NCI-H1105 treated with DMSO at 0.1 percent for 48 hours (cell line): Measurements from ENCODE around the gene COL20A1.
"Not testable (repeated sequence)": the region's sequence is repeated elsewhere in the genome, so short reads cannot be mapped to it uniquely, and the experiment has no call there.

Experiments used
- DNase-seq: peaks from one replicate; lab custom pipeline; 2025; lab: John Stamatoyannopoulos, UW

COL20A1 gene

DNA sequence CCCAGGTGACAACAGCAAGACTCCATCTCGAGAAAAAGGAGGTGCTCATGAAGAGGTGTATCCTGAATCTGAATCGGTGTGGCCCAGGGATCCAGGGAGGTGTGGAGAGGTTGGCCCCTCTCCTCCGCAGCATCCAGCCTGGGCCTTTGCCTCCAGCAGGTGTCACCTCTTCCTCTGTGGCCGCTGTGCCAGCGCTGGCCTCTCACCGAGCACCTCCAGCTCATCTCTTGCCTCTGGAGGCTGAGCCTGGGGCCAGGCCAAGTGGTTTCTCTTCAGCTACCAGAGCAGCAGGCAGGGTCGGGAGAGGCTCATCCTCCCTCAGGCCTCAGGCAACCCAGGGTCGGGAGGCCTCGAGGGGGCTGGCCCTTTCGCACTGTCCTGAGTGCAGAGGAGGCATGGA is 1.2 kb upstream of the COL20A1 start:
- DNase-seq = no peak

DNA sequence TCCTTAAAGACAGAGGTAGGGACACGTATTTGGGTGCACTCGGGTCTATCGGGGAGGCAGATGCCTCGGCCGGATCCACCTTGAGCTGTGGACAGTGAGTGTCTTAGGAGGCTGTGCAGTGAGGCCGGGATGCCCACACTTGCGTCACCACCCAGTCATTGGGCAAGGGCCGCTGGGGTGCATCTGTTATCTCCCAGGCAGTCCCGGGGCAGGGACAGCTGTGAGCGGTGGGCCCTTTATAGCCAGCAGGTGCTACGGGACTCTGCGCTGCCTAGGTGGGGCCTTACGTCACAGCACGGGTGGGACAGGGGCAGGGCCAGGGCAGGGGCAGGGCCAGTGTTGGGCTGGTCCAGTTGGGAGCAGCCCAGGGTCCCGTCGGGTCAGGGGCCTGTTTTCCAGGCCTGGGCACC is 689 bp upstream of the COL20A1 start:
- no peak for DNase-seq

DNA sequence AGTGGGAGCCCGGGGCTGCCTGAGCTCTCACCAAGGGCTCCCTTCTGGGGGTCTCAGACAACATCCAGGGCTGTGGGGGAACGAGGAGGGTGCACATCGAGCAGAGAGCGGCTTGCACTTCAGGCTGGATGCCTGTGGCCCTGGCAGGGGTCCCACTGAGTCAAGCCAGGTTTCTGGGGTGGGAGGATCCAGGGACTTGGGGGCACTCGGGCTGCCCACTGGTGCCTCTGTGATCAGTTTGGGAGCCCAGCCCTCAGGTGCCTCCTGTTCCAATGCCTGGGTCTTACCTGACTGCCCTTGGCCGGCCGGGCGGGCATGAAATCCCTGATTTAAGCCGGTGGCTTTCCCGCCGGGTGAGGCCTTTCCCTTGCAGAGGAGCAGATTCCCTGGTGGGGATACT is 470 bp downstream of the COL20A1 start:
- DNase-seq = no peak

DNA sequence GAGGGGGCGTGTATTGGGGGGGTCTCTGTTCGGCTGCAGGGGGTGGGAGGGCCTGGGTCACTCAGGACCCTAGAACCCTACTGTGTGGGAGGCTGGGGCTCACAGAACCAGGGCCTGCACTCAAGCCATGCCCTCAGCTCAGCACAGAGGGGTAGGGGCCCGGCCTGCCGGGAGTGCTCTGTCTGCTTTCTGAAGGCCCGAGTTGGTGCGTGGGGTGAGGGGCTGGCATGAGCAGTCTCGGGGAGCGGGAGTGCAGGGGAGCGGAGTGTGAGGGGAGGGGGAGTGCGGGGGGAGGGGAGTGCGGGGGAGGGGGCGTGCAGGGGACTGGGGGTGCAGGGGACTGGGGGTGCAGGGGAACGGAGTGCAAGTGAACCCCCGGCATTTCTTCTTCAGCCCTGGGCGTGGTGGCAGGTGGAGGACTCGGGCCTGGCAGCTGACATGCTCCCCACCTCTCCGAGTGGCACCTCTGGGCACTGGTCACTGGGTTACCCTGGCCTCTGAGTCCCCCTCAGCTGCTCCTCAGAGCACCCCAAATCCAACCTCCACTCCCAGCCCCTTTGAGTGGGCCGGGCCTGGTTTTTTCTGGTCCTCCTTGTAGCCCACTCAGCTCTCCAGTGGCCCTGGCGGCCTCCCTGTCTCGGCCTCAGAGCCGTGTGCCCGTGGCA is 1.0 kb downstream of the COL20A1 start:
- no peak for DNase-seq

DNA sequence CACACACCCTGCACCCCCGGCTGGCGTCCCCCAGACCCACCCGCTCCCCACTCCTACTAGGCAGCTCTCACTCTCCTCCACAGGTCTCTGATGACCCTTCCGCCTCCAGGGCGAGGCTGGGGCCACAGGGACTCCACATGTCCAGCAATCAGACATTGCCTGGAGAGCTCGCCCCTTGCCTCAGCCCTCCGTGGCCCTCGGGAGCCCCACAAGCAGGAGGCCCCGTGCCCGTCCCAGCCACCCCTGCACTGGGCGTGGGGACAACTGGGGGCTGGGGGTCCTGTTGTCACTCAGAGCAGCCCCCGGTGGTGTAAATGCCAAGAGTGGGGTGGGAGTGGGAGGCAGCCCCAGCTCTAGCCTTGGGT is 1.5 kb downstream of the COL20A1 start:
- no peak for DNase-seq

DNA sequence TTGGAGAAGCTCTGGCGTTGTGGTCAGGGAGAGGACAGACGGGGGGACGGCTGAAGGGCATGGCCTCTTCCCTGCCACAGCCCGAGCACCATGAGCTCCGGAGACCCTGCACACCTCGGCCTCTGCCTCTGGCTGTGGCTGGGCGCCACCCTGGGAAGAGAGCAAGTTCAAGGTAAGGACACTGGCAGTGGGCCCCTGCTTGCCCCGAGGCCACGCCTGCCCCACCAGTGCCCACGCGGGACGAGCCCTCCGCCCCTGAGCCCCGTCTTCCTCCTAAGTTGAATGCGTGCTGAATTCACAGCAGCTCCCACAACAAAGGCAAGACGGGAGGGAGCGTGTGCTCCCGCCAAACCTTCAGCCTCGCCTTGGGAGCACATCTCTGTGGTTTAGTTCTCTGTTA is 2.0 kb downstream of the COL20A1 start:
- no peak for DNase-seq

DNA sequence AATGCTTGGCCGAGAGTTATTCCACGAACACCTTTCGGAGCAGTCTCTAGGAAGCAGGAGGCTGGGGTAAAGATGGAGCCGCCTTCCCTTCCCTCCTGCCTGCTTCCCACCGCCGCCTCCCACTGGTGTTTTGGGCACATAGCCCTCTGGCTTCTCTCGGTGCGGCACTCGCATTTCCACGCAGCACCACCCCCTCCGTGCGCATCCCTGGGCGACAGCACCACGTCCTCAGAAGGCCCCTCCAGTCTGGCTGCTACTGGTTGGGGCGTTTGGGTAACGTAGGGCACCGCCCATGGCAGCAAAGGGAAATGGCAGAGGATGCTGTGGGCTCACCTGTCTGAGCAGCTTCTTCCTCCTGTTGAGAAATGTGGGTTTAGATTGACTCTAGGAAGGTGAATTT is 2.4 kb downstream of the COL20A1 start:
- DNase-seq = no peak

DNA sequence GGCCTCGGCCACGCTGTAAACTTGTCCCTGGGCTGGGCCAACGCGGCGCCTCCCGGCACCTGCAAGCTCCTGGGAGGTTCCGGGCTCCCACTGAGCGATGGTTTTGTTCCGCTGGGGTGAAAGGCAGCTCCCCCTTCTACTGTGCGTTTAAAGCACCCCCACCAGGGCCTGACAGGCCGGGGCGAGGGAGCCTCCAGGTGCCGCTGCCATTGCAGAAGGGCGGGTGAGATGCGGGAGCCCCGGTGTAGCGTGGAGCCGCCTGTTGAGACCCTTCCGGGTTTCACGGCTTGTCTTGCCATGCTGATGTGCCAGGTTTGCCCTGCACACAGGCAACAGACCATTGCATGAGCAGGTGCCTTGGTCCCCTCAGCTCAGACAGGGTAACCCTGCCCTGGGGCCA is 2.9 kb downstream of the COL20A1 start:
- no peak for DNase-seq

DNA sequence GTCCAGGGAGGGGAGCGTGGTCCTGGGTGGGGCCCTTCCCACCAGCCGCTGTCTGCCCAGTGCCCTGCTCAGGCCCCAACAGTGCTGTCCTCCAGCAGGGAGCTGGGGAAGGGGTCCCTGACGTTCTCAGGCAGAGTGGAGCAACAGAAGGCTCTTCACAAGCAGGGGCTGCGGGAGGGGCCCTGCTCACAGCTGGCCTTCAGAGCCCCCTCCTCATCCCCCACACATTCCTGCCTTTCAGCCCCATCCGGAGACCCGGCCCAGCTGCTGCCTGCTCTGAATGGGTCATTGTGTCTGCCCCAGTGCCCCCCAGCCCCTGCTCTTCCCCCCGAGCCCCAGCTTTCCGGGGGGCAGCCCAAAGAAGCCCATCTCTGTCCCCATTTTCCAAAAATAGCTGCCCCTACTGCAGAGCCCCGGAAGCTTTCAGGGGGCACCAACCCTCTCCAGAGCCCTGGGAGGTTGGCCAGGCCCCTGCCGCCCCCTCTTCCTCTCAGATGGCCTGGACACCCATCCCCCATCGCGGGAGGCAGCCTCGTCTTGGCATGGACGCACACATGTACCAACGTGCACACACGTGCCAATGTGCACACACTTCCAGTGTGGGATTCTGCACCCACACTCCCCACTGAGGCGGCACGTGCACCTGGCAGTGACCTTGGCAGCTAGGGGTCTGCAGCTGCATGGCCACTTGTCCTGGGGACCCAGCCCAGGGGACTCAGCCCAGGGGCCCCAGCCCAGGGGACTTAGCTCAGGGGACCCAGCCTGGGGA is 3.7 kb downstream of the COL20A1 start:
- no peak for DNase-seq

DNA sequence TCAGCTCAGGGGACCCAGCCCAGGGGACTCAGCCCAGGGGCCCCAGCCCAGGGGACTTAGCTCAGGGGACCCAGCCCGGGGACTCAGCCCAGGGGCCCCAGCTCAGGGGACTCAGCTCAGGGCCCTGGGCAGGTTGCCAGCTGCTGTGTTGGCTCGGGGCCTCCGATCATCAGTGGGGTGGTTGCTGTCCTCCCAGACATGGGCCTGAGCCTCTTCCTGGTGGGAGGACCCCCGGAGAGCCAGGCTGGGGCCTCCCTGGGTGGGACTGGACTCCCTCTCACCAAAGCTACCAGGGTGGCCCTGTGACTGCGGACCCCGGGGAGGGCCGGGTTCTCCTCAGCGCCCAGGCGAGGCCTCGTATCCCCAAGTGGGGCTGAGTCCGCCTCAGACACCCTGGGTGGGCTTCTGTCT is 4.4 kb downstream of the COL20A1 start:
- DNase-seq = no peak

DNA sequence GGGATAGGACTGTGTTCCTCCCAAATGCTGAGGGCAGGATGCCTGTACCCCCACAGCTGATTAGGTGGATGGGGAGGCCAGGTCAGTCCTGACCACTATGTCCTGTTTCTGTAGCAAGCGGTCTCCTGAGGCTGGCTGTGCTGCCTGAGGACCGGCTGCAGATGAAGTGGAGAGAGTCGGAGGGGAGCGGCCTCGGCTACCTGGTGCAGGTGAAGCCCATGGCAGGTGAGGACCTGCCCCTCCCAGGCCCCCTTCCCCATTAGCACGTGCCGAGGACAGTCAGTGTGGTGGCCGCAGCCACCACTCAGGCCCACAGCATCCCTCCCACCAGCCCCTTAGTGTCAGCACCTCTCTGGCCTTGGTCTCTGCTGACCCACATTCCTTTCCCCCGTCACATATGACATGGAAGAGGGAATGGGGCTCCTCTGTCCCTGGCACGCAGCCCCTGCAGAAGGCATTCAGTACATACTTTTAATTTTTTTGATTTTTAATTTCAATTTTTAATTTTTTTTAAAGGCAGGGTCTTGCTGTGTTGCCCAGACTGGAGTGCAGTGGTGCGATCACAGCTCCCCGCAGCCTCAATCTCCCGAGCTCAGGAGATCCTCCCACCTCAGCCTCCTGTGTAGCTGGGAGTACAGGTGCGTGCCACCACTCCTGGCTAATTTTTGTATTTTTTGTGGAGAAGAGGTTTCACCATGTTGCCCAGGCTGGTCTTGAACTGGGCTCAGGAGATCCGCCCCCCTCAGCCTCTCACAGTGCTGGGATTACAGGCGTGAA is 5.0 kb downstream of the COL20A1 start:
- no peak for DNase-seq

DNA sequence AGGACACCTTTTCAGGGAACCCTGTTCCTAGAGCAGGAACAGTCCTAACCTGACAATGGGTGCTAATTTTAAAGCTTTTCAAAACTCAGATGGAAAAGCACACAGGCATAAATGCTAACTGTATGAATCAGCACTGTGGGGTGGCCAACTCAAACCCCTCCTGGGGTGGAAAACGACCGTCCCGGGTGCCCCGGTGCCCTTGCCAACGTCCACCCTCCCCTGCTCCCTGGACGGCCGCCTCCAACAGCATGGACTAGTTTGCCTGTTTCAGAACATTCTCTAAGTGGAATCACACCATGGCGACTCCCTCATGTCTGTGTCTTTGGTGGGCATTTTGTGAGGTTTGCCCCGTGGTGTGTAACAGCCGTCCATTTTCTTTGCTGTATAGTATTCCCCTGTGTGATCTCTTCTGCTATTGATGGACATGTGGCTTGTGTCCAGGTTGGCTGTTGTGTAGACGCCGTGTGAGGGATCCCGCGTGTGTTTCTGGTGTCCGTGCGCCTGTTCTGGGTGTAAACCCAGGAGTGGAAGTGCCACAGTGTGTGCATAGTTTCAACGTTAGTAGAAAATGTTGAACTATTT is 5.8 kb downstream of the COL20A1 start:
- DNase-seq = no peak

DNA sequence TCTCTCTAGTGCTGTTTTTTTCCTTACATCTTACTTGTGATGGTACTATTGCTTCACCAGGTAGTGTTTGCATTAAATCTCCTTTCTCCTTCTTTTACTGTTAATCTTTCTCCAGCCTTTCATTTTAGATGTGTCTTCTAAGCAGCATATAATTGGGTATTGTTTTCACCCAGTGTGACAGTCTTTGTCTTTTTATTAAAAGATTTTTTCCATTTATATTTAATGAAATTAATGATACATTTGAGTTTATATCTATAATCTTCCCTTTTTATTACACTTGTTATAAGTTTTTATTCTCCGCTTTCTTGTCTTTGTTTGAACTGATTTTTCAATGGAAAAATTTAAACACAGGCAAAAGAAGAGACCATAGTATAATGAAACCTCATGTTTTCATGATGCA is 8.7 kb downstream of the COL20A1 start:
- no peak for DNase-seq

DNA sequence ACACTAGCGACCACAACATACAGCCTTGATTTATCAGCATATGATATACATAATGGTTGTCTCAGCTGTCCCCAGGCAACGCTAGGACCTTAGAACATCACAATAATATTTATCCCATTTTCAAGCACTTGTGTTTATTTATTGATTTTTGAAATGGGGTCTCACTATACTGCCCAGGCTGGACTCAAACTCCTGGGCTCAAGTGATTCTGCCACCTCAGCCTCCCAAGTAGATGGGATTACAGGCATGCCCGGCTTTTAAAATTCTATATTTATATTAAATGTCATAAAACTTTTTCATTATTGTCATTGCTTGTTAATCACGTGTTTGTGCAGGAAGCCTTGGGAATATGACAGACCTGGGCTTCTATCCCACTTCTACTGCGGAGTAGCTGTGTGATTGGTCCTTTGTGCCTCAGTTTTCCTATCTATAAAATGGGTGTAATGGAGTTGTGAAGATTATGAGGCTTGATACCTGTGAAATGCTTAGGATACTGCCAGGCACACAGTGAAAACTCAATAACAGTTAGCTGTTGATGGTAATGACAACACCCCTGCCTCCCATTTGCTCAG is 10.2 kb downstream of the COL20A1 start:
- no peak for DNase-seq

DNA sequence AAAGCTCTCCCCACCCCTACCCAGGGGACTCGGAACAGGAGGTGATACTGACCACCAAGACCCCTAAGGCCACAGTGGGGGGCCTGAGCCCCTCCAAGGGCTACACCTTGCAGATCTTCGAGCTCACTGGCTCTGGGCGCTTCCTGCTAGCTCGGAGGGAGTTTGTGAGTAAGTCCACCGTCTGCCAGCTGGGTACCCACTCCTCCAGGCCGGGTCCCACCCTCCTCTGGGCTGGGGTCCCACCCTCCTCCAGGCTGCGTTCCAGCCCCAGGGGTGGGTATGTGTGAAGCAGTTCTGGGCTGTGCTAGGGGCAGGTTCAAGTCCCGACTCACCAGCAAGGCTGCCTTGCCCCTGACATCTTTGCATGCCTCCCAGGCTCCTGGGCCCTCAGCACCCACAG is 12.4 kb downstream of the COL20A1 start:
- no peak for DNase-seq

DNA sequence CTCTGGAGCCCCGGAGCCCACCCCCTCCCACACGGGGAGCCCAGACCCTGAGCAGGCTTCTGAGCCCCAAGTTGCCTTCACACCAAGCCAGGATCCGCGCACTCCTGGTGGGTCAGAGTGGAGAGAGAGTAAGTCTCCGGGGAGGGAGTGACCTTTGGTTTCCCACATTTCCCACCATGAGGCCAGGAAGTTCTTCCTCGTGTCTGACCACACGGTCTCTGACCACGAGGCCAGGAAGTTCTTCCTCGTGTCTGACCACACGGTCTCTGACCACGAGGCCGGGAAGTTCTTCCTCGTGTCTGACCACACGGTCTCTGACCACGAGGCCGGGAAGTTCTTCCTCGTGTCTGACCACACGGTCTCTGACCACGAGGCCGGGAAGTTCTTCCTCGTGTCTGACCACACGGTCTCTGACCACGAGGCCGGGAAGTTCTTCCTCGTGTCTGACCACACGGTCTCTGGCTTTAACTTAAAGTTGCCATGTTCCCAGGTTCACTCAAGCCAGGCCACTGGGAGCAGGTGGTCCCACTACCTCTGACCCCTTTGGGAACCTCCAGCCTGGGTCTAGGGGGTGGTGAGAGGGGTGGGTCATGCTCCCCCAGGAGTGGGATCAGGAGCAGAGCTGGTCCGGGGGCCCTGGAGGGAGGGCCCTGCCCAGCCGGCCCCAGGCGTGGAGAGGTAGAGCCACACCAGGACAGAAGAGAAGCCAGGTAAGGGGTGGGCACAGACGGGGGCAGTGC is 13.1 kb downstream of the COL20A1 start:
- DNase-seq = not testable (repeated sequence)

DNA sequence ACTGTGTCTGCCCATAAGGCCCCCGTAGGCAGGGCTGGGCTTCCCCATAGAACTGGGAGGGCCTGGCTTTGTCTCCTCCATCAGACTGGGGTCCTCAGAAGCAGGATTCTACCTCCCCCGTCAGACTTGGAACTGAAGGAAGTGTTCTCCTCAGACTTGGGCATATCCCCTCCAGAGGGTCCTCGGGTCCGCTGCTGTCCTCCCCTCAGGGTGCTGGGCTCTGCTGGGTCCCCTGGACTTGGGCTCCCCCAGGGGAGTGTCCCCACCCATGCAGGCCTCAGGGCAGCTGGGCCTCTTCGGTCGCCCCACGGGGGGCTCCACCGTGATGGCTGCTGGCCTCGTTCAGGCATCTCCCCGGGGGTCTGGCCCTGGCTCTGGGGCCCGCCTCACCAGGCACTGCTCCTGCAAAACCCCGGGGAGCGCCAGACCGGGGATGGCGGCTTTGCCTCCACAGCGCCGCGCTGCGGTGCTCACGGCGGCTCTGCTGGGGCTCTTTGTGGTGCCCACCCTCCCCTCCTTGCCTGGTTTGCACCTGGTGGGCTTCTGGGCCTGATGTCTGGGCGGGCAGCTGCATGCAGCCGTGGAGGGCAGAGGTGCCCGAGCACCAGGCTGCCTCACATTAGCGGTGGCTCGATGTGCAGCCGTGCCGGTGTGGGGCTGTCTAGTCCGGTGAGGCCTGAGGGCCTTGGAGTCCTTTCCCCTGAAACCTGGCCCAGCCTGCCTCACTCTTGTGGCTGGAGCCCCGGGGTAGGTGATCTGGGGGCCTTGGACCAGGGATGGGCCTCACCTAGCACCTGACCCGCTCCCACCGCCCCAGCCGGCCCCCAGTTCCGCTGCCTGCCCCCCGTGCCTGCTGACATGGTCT is 13.9 kb downstream of the COL20A1 start:
- no peak for DNase-seq

DNA sequence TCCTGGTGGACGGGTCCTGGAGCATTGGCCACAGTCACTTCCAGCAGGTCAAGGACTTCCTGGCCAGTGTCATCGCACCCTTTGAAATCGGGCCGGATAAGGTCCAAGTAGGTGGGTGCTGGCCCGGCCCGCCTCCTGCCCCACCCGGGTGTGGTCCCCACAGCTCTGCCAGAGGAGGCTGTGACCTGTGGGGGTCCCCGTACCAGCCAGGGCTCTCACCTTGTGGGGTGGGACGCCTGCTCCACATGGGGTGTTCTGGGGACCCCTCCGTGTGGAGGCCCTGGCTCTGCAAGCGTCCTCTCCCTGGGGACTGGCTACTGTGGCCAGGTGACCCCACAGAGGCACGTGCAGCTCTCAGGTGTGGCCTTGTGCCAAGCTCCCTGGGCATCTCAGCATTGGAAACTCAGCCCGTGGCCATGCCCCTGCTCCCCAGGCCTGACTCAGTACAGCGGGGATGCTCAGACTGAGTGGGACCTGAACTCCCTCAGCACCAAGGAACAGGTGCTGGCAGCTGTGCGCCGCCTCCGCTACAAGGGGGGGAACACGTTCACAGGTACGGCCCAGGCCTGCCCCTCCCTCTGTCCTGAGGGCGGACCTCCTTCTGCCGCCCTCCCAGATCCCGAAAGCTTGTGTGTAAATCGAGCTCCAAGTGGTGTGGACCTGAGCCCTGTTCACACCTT is 14.7 kb downstream of the COL20A1 start:
- DNase-seq = no peak

DNA sequence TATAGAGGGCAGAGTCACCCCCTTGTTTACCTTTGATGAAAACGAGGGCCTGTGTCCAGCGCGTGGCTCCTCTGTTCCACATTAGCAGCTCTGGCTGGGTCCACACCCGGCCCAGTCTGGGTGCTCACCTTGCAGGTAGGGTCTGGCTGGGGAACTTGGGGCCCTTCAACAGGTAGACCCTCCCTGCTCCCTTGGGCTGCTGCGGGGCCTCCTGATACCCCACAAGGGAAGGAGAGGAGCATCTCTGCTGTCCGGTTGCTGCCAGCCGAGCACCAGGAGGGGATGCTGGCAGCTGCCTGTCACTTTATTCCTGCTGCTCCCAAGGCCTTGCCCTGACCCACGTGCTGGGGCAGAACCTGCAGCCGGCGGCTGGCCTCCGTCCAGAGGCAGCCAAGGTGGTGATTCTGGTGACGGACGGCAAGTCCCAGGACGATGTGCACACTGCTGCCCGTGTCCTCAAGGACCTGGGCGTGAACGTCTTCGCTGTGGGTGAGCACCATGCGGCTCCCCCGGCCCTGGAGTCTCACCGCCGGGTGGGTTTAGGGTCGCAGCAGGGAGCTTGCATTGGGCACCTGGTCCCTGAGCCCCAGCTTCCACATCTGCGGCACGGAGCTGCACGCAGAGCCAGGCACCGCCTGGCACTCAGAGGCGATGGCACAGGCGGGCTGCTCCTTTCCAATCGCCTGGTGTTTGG is 15.4 kb downstream of the COL20A1 start:
- no peak for DNase-seq
